SK-N-SH (cell line): Measurements from ENCODE around the gene CYP26A1. TPM values are rescaled to one million over a fixed set of nuclear protein-coding genes. Genes with fewer than 3 reads are reported as not detected.

ENCODE experiments used
- CTCF ChIA-PET: fragments of 300-600, 350-600 bp; formaldehyde crosslinking; extraction: SDS; loops from one replicate; lab custom pipeline; 2021; lab: Yijun Ruan, JAX
- POLR2A ChIA-PET: fragments of 350-600 bp; sonication (Branson Sonifier 250); formaldehyde crosslinking; extraction: SDS; loops from one replicate; lab custom pipeline; 2020; ENCODE audit warnings: antibody characterized with exemption, inconsistent platforms; lab: Yijun Ruan, JAX
- DNase-seq: peaks from one replicate; pipeline ENCODE4 v3.0.0; 2012
- H2AFZ ChIP-seq: fragments of 200-600 bp; sonication (generic); 2 replicates; pipeline ENCODE4 v1.8.1; 2016; ENCODE audit warnings: antibody characterized with exemption, mild to moderate bottlenecking, low read depth
- H3F3A ChIP-seq: fragments of 200-600 bp; sonication (generic); replicated peaks from 2 replicates; pipeline ENCODE3; 2016; ENCODE audit warnings: antibody characterized with exemption, mild to moderate bottlenecking; ENCODE audit not compliant: insufficient read depth
- H3K27ac ChIP-seq, 2 experiments: fragments of 200-500 bp in 1 of 2; fragments of 200-600 bp in 1 of 2; sonication (Bioruptor generic) in 1 of 2; sonication (generic), shearing (Covaris generic) in 1 of 2; 2 replicates each; pipeline versions ENCODE4 v1.5.1 to v1.6.1; 2014 to 2016; ENCODE audit warnings: low read depth in 2 of 2, inconsistent platforms in 1 of 2, low read length in 1 of 2, mild to moderate bottlenecking in 1 of 2, mixed read lengths in 1 of 2
- H3K27me3 ChIP-seq: fragments of 200-600 bp; sonication (generic), shearing (Covaris generic); 2 replicates; pipeline ENCODE4 v1.6.1; 2016; ENCODE audit warnings: mixed run types; ENCODE audit not compliant: insufficient read depth
- H3K36me3 ChIP-seq, 2 experiments: fragments of 200-500 bp in 1 of 2; fragments of 200-600 bp in 1 of 2; sonication (Bioruptor generic) in 1 of 2; sonication (generic) in 1 of 2; replicated peaks in 1 of 2; 2 replicates each; pipeline versions ENCODE3 to v1.5.1; 2014 to 2016; ENCODE audit warnings: low read length in 1 of 2, mild to moderate bottlenecking in 1 of 2; ENCODE audit not compliant: insufficient read depth in 2 of 2, control insufficient read depth in 1 of 2
- H3K4me1 ChIP-seq, 2 experiments: fragments of 200-500 bp in 1 of 2; fragments of 200-600 bp in 1 of 2; sonication (Bioruptor generic) in 1 of 2; sonication (generic), shearing (Covaris generic) in 1 of 2; 2 replicates each; pipeline versions ENCODE4 v1.5.1 to v1.6.1; 2014 to 2016; ENCODE audit warnings: low read depth in 1 of 2, low read length in 1 of 2, mixed run types in 1 of 2; ENCODE audit not compliant: insufficient read depth in 2 of 2, control insufficient read depth in 1 of 2
- H3K4me2 ChIP-seq: fragments of 200-600 bp; sonication (generic), shearing (Covaris generic); 2 replicates; pipeline ENCODE4 v1.6.1; 2017; ENCODE audit warnings: mixed run types
- H3K4me3 ChIP-seq, 2 experiments: fragments of 200-500 bp in 1 of 2; fragments of 200-600 bp in 1 of 2; sonication (Bioruptor generic) in 1 of 2; sonication (generic), shearing (Covaris generic) in 1 of 2; 2 replicates each; pipeline versions ENCODE4 v1.5.1 to v1.8.1; 2014 to 2016; ENCODE audit warnings: low read depth in 2 of 2, inconsistent platforms in 1 of 2, low read length in 1 of 2, mild to moderate bottlenecking in 1 of 2, mixed read lengths in 1 of 2, moderate library complexity in 1 of 2
- H3K79me2 ChIP-seq: fragments of 200-600 bp; sonication (generic); 2 replicates; pipeline ENCODE4 v1.8.1; 2017; ENCODE audit warnings: mild to moderate bottlenecking; ENCODE audit not compliant: insufficient read depth
- H3K9ac ChIP-seq: fragments of 200-600 bp; sonication (generic); 2 replicates; pipeline ENCODE4 v1.6.1; 2017; ENCODE audit warnings: mixed run types
- H3K9me2 ChIP-seq: fragments of 200-600 bp; sonication (generic); 2 replicates; pipeline ENCODE4 v1.6.1; 2017; ENCODE audit warnings: mixed run types
- H3K9me3 ChIP-seq: fragments of 200-600 bp; sonication (generic); 2 replicates; pipeline ENCODE4 v1.6.1; 2017; ENCODE audit warnings: mixed run types, mild to moderate bottlenecking, moderate library complexity
- H4K20me1 ChIP-seq: fragments of 200-600 bp; sonication (generic); 2 replicates; pipeline ENCODE4 v1.6.1; 2017; ENCODE audit warnings: mild to moderate bottlenecking, mixed run types; ENCODE audit not compliant: insufficient read depth
- CHD2 ChIP-seq: fragments of 150-350 bp; IDR thresholded peaks from 2 replicates; pipeline ENCODE4 v1.6.1; 2018; ENCODE audit warnings: low read length; ENCODE audit not compliant: partially characterized antibody
- ELF1 ChIP-seq: IDR thresholded peaks from 2 replicates; pipeline ENCODE4 v1.4.0; 2012
- FOXJ3 ChIP-seq: sonication (generic); formaldehyde crosslinking; IDR thresholded peaks from 2 replicates; pipeline ENCODE4 v1.5.1; 2020; ENCODE audit warnings: mild to moderate bottlenecking, missing genetic modification reagents
- MEF2A ChIP-seq: IDR thresholded peaks from 2 replicates; pipeline ENCODE4 v1.4.0; 2012; ENCODE audit warnings: low read depth, borderline replicate concordance
- NFIC ChIP-seq: IDR thresholded peaks from 2 replicates; pipeline ENCODE4 v1.4.0; 2012; ENCODE audit warnings: borderline replicate concordance
- RAD21 ChIP-seq: IDR thresholded peaks from 2 replicates; pipeline ENCODE4 v1.6.1; 2012; ENCODE audit warnings: mild to moderate bottlenecking, low read length
- RCOR1 ChIP-seq: fragments of 150-350 bp; IDR thresholded peaks from 2 replicates; pipeline ENCODE4 v1.6.1; 2017; ENCODE audit warnings: antibody characterized with exemption, low read length
- SMC3 ChIP-seq: IDR thresholded peaks from 2 replicates; pipeline ENCODE4 v1.6.1; 2012; ENCODE audit warnings: low read depth, low read length, improper control_type of control experiment
- USF2 ChIP-seq: fragments of 150-350 bp; IDR thresholded peaks from 2 replicates; pipeline ENCODE4 v1.6.1; 2017; ENCODE audit warnings: antibody characterized with exemption, low read length, low read depth, borderline replicate concordance
- WGBS: methylation state at CpG from one replicate; pipeline ENCODE4 v1.1.6; 2017; ENCODE audit warnings: low lambda C conversion rate; 5-methylcytosine and 5-hydroxymethylcytosine counted together
- polyA plus RNA-seq, 3 experiments: library from polyadenylated mRNA; depleted of rRNA; stranded (reverse); fragments of >200 nt; gene quantifications; 2 replicates each; pipeline ENCODE4 v1.2.3, GENCODE V29; 2012

CYP26A1 gene
- polyA plus RNA-seq, 1 of the 3 experiments (the other 2 are of a cell fraction) = not detected

- Histone ChIP-seq H3F3A (no peaks in the 10 kb centered on the region), H3K9ac (no peak overlapping the region), H3K4me3 (no peak overlapping the region), H3K4me2 (no peak overlapping the region), H3K27me3 (no peaks in the 10 kb centered on the region), H3K9me3 (no peaks in the 10 kb centered on the region), H3K9me2 (no peaks in the 10 kb centered on the region), H3K79me2 (no peaks in the 10 kb centered on the region), H4K20me1 (no peaks in the 10 kb centered on the region), H3K27ac (no peak overlapping the region), H3K36me3 (no peaks in the 10 kb centered on the region), H3K4me1 (no peaks in the 10 kb centered on the region), H2AFZ (no peak overlapping the region)
- DNase-seq = no peak
- ChIA-PET CTCF (no interaction called here), POLR2A (no interaction called here)
- no peak for TF ChIP-seq RAD21
- no peak for TF ChIP-seq MEF2A
- TF ChIP-seq FOXJ3 (CRISPR knock-in tag) = no peak
- no peak for TF ChIP-seq ELF1
- no peak for TF ChIP-seq SMC3
- no peak for TF ChIP-seq CHD2
- 70% methylated on average over 3 of the region's 3 CpGs for WGBS
Observed at GRCh38 chr10:93058139-93058538, 15.6 kb upstream of the CYP26A1 start.

- H3K4me3 ChIP-seq = no peak within 1 kb of the TSS
- H3K9me2 ChIP-seq = no peaks in the 10 kb centered on the region
- WGBS = 94% methylated on average over 62 of the region's 67 CpGs
- TF ChIP-seq USF2 (no peak), NFIC (no peak), RCOR1 (no peak)
- TF ChIP-seq, all 33 proteins: peak for 0
- ChIA-PET CTCF (interaction anchor here (0.6 to 8.4 kb wide), 3 partner anchors 12 to 54 kb away, joined by 3 to 69 read pairs (median 4); no protein-coding TSS in a partner anchor), POLR2A (no interaction called here)
- H3K27ac ChIP-seq = no peak within 1 kb of the TSS
- no peak within 1 kb of the TSS for H3K9ac ChIP-seq
- H4K20me1 ChIP-seq = no peaks in the 10 kb centered on the region
- H3K9me3 ChIP-seq = no peaks in the 10 kb centered on the region
- no peaks in the 10 kb centered on the region for H3K4me1 ChIP-seq
- no peak for DNase-seq
- no peaks in the 10 kb centered on the region for H3K36me3 ChIP-seq
- H3F3A ChIP-seq = no peaks in the 10 kb centered on the region
- H3K27me3 ChIP-seq = peaks cover 5% of the 10 kb centered on the region
- no peak within 1 kb of the TSS for H2AFZ ChIP-seq
- no peaks in the 10 kb centered on the region for H3K79me2 ChIP-seq
- no peak within 1 kb of the TSS for H3K4me2 ChIP-seq
Observed at GRCh38 chr10:93059975-93060886, 13.5 kb upstream of the CYP26A1 start, which contains the start of gene CYP26C1. Gene CYP26C1, plus strand, starts transcription at chr10:93060798. Its CDS starts 466 bp downstream, at chr10:93061264.
